GM18951 (cell line): ENCODE measurements around the gene STAG1.
"Not testable (repeated sequence)": the region's sequence is repeated elsewhere in the genome, so short reads cannot be mapped to it uniquely, and the experiment has no call there.

ENCODE experiments used
- POLR2A ChIP-seq: IDR thresholded peaks from 4 replicates; pipeline ENCODE4 v1.6.1; 2011; ENCODE audit warnings: mild to moderate bottlenecking; ENCODE audit not compliant: insufficient read length, insufficient read depth; ENCODE audit errors: extremely low read depth
- in situ Hi-C: fragments of 300-500 bp; cut with MboI; formaldehyde crosslinking; loops from one replicate; pipeline ENCODE4 v1.12.0; 2022; ENCODE audit warnings: low sequenced_read_pairs, mixed read lengths, inconsistent platforms; ENCODE audit not compliant: unreplicated experiment

STAG1 gene

GRCh38 chr3:136752172-136752421, at the start of gene STAG1:
Gene STAG1 (minus strand): TSS chr3:136752378. CDS start chr3:136630898, 121,480 bp downstream.
- in situ Hi-C loops: loop anchor here (5.0 kb wide), 1 partner anchor 680 kb away; no protein-coding TSS in a partner anchor
- no peak for TF ChIP-seq POLR2A

GRCh38 chr3:136801146-136801545, 49.0 kb upstream of the STAG1 start:
- in situ Hi-C loops: not testable (repeated sequence)

GRCh38 chr3:136792556-136793330, 40.6 kb upstream of the STAG1 start:
- TF ChIP-seq POLR2A: no peak
- in situ Hi-C loops: no loop called here

DNA sequence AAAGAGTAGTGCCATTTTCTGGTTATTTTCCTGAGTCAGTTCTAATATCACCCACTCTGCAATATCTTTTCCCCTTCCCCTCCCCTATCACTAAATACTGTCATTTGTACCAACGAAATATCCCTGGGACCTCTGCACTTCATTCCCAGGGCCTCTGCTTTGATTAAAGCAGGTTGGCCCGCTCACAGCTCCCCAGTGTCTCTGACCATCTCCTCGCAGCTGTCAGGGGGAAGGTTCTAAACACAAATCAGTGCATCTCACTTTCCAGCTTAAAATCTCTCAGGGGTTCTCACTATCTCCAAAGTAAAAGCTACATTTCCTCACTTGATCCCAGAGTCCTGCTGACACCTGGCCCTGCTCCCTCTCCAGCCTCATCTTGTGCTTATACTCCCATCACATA, 38.6 kb upstream of the STAG1 start:
- TF ChIP-seq POLR2A: no peak
- in situ Hi-C loops: no loop called here

DNA sequence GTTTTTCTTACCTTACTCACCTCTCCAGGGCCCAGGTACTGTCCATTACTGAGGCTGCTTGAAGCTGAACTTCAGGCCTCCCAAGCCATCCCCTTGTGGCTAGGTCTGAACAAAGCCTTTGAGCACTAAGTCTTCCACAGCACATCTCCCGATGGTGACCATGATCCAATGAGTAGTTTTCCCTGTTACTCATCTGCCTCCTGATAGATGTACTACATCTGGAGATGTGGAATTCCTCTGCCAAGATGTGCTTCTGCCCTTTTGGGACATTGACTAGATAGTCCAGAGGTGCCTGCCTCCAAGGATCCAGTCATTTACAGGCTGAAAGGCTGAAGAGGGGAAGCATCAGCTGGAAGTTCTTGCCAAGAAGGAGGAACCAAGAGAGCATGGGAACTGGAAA, 37.8 kb upstream of the STAG1 start:
- in situ Hi-C loops: no loop called here
- no peak for TF ChIP-seq POLR2A

- no peak for TF ChIP-seq POLR2A
- in situ Hi-C loops: no loop called here
These were observed 36.0 kb upstream of the STAG1 start for GRCh38 chr3:136788154-136788553.

DNA sequence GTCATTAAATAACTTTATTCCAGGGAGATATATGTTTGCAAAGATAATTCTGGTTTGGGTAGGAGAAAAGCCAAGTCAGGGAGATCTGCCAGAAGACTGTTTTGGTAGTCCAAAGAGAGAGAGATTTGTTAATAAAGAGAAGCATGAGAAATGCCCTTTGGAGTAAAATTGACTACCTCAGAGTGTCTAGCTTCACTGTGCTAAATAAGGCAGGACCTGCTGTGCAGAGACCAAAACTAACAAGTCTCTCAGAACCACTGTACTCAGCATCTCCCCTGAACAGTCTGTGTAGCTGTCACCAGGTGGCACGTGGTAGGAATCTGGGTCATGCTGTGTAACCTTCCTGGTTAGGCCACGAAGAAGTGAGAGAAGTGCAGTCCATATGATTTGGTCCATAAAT, 35.2 kb upstream of the STAG1 start:
- TF ChIP-seq POLR2A: no peak
- in situ Hi-C loops: no loop called here

GRCh38 chr3:136783708-136784191, 31.6 kb upstream of the STAG1 start:
- in situ Hi-C loops: no loop called here
- TF ChIP-seq POLR2A: no peak

- in situ Hi-C loops: no loop called here
These were observed 28.6 kb upstream of the STAG1 start for GRCh38 chr3:136780741-136781140.

GRCh38 chr3:136778865-136779264, 26.7 kb upstream of the STAG1 start:
- in situ Hi-C loops: no loop called here
- no peak for TF ChIP-seq POLR2A

More at GRCh38 chr3:136780741-136781140, 28.6 kb upstream of the STAG1 start:
- no peak for TF ChIP-seq POLR2A

DNA sequence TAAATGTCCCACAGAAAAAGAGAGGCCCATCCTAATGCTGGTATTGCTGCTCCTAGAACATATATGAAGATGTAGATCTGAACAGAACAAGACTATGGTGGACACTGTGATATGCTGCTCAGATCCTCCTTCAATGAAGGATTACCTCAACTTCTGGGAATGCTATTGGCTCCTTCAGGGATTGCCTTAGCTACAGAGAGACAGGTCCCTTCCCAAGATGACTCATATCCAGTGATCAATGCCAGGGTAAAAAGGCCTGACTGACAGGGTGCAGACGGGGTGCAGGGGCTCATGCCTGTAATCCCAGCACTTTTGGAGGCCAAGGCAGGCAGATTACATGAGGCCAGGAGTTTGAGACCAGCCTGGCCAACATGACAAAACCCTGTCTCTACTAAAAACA, 20.5 kb upstream of the STAG1 start:
- TF ChIP-seq POLR2A: no peak
- in situ Hi-C loops: no loop called here

- in situ Hi-C loops: not testable (repeated sequence)
These were observed 6.3 kb upstream of the STAG1 start for GRCh38 chr3:136758160-136759102.

GRCh38 chr3:136755192-136755591, 3.0 kb upstream of the STAG1 start:
- TF ChIP-seq POLR2A: no peak
- in situ Hi-C loops: no loop called here

- in situ Hi-C loops: loop anchor here (5.0 kb wide), 1 partner anchor 681 kb away; no protein-coding TSS in a partner anchor
- no peak for TF ChIP-seq POLR2A
These were observed 1.3 kb upstream of the STAG1 start for GRCh38 chr3:136753326-136753939.
